B cell (primary cell): ENCODE measurements around the gene NCOA5. TPM values are rescaled to one million over a fixed set of nuclear protein-coding genes. Genes with fewer than 3 reads are reported as not detected.

Source experiments
- ATAC-seq: fragments of 200-7000 bp; cut with Tn5 transposase; one replicate; pipeline ENCODE4 v1.10.0; 2021; ENCODE audit warnings: low read depth, mild to moderate bottlenecking, moderate number of reproducible peaks, moderate library complexity
- CTCF ChIA-PET: fragments of 350-600 bp; sonication (Branson Sonifier 250); formaldehyde crosslinking; loops from one replicate; lab custom pipeline; 2021; ENCODE audit warnings: antibody characterized with exemption, inconsistent platforms; lab: Charles Lee
- POLR2A ChIA-PET: fragments of 350-600 bp; sonication (Branson Sonifier 250); formaldehyde crosslinking; loops from one replicate; lab custom pipeline; 2021; ENCODE audit warnings: antibody characterized with exemption; lab: Charles Lee
- DNase-seq: peaks from one replicate; pipeline ENCODE4 v3.0.0; 2013
- H2AFZ ChIP-seq: 2 replicates; pipeline ENCODE4 v1.6.1; 2012; ENCODE audit warnings: mild to moderate bottlenecking, low read depth, low read length; ENCODE audit not compliant: insufficient read depth, poor library complexity, severe bottlenecking
- H3K27ac ChIP-seq, 2 donors: 1 replicate in 1 of 2; 2 replicates in 1 of 2; pipeline ENCODE4 v1.5.1; 2012 to 2013; ENCODE audit warnings: low read length in 2 of 2, mild to moderate bottlenecking in 2 of 2, moderate library complexity in 1 of 2
- H3K27me3 ChIP-seq, 4 experiments: fragments of 200-600 bp in 1 of 4; sonication (generic) in 1 of 4; replicated peaks in 1 of 4; 1 replicate in 2 of 4; 2 replicates in 2 of 4; pipeline versions ENCODE4 v1.6.1 to v1.7.0; 2013 to 2016; ENCODE audit warnings: low read length in 3 of 4, mild to moderate bottlenecking in 2 of 4, mixed read lengths in 1 of 4, moderate library complexity in 1 of 4; ENCODE audit not compliant: insufficient read depth in 4 of 4, control insufficient read depth in 3 of 4; ENCODE audit errors: control extremely low read depth in 1 of 4
- H3K36me3 ChIP-seq, 2 experiments: replicated peaks in 1 of 2; 1 replicate in 1 of 2; 2 replicates in 1 of 2; pipeline versions ENCODE4 v1.6.1 to v1.7.1; 2013; ENCODE audit warnings: low read length in 1 of 2; ENCODE audit not compliant: insufficient read depth in 2 of 2, control insufficient read depth in 1 of 2; ENCODE audit errors: control extremely low read depth in 1 of 2, extremely low read depth in 1 of 2
- H3K4me1 ChIP-seq, 2 donors: fragments of 200-600 bp in 1 of 2; sonication (generic) in 1 of 2; 1 replicate in 1 of 2; 2 replicates in 1 of 2; pipeline versions ENCODE4 v1.5.1 to v1.6.1; 2013 to 2017; ENCODE audit warnings: low read length in 2 of 2; ENCODE audit not compliant: control insufficient read depth in 2 of 2, insufficient read depth in 2 of 2
- H3K4me2 ChIP-seq: replicated peaks from 2 replicates; pipeline ENCODE3; 2012; ENCODE audit warnings: mild to moderate bottlenecking, low read depth, low read length; ENCODE audit not compliant: poor library complexity, severe bottlenecking
- H3K4me3 ChIP-seq, 5 experiments: fragments of 200-600 bp in 1 of 5; sonication (generic) in 1 of 5; 1 replicate in 3 of 5; 2 replicates in 2 of 5; pipeline versions ENCODE4 v1.5.1 to v1.7.0; 2011 to 2016; ENCODE audit warnings: low read length in 4 of 5, mild to moderate bottlenecking in 4 of 5, low read depth in 2 of 5, control low read depth in 1 of 5, moderate library complexity in 1 of 5; ENCODE audit not compliant: insufficient read depth in 1 of 5; ENCODE audit errors: control extremely low read depth in 1 of 5, extremely low read depth in 1 of 5
- H3K79me2 ChIP-seq: fragments of 200-600 bp; sonication (generic); one replicate; pipeline ENCODE4 v1.6.0; 2016; ENCODE audit warnings: low read length; ENCODE audit not compliant: control insufficient read depth, insufficient read depth
- H3K9ac ChIP-seq: fragments of 200-600 bp; sonication (generic); 2 replicates; pipeline ENCODE4 v1.6.1; 2017; ENCODE audit warnings: mild to moderate bottlenecking, low read length, moderate library complexity
- H3K9me3 ChIP-seq, 3 donors: one replicate each; pipeline versions ENCODE4 v1.6.1 to v1.7.1; 2013; ENCODE audit warnings: low read length in 2 of 3; ENCODE audit not compliant: control insufficient read depth in 2 of 3, insufficient read depth in 1 of 3; ENCODE audit errors: control extremely low read depth in 1 of 3
- H4K20me1 ChIP-seq: 2 replicates; pipeline ENCODE4 v1.6.0; 2012; ENCODE audit warnings: mild to moderate bottlenecking, low read length; ENCODE audit not compliant: insufficient read depth, control insufficient read depth, poor library complexity, severe bottlenecking
- H3K27ac Mint-ChIP-seq: one replicate; pipeline ENCODE4 v1.8.0; 2021; ENCODE audit warnings: mixed read lengths
- H3K27me3 Mint-ChIP-seq: one replicate; pipeline ENCODE4 v1.8.0; 2021; ENCODE audit warnings: mixed read lengths
- H3K4me1 Mint-ChIP-seq: one replicate; pipeline ENCODE4 v1.8.0; 2021; ENCODE audit warnings: mixed read lengths
- H3K4me3 Mint-ChIP-seq: one replicate; pipeline ENCODE4 v1.8.0; 2021; ENCODE audit warnings: mixed read lengths
- H3K9me3 Mint-ChIP-seq: one replicate; pipeline ENCODE4 v1.8.0; 2022; ENCODE audit warnings: mixed read lengths; ENCODE audit not compliant: insufficient read depth
- CTCF ChIP-seq: fragments of 200-600 bp; IDR thresholded peaks from one replicate; pipeline ENCODE4 v1.8.0; 2022; ENCODE audit warnings: antibody characterized with exemption, mild to moderate bottlenecking
- EZH2 ChIP-seq: IDR thresholded peaks from 2 replicates; pipeline ENCODE4 v1.6.1; 2012; ENCODE audit warnings: borderline replicate concordance, low read depth, mild to moderate bottlenecking, moderate library complexity, low read length; ENCODE audit not compliant: insufficient read depth, poor library complexity, severe bottlenecking
- WGBS: methylation state at CpG from one replicate; pipeline ENCODE4 v1.1.5; 2013; ENCODE audit warnings: missing lambda C conversion rate; ENCODE audit not compliant: insufficient coverage; 5-methylcytosine and 5-hydroxymethylcytosine counted together
- intact Hi-C: fragments of 100-400 bp; cut with micrococcal nuclease; formaldehyde crosslinking; loops from one replicate; pipeline ENCODE4 v1.10.0; 2022
- polyA plus RNA-seq: library from polyadenylated mRNA; depleted of rRNA; stranded (reverse); fragments of >200 nt; gene quantifications from 2 replicates; pipeline ENCODE4 v1.2.3, GENCODE V29; 2012
- total RNA-seq, 2 donors: library from RNA; stranded (reverse); fragments of 120-200 nt in 1 of 2; gene quantifications; 1 replicate in 1 of 2; 2 replicates in 1 of 2; pipeline versions ENCODE4 v1.2.3 to v1.2.4, GENCODE V29; 2013 to 2022

The NCOA5 gene
- total and polyA plus RNA-seq, 2 donors (not counting 1 experiment from before 2014, with no cell fraction given), result 26.0 to 41.6 TPM

- Histone ChIP-seq H2AFZ (peak within 1 kb of the TSS; percentile 66), H3K4me1 (peaks cover 35 to 49% of the 10 kb centered on the region in 2 donors), H3K4me3 (peak within 1 kb of the TSS; percentile 65 to 93 (median 83)), H3K27ac (peak within 1 kb of the TSS; percentile 99 to 100), H3K36me3 (peaks cover 0 to 25% of the 10 kb centered on the region in 2 experiments), H4K20me1 (peaks cover 44% of the 10 kb centered on the region), H3K79me2 (peaks cover 79% of the 10 kb centered on the region), H3K4me2 (peak within 1 kb of the TSS; percentile 99), H3K27me3 (no peaks in the 10 kb centered on the region), H3K9ac (peak within 1 kb of the TSS; percentile 89), H3K9me3 (no peaks in the 10 kb centered on the region)
- TF ChIP-seq CTCF (no peak), EZH2 (no peak)
- under 1% methylated on average over 32 of the region's 40 CpGs for WGBS
- DNase-seq (peak; percentile 94), ATAC-seq (peak; percentile 77)
- Mint-ChIP-seq H3K27ac (peak within 1 kb of the TSS; percentile 100), H3K9me3 (no peaks in the 10 kb centered on the region), H3K27me3 (no peaks in the 10 kb centered on the region), H3K4me3 (peak within 1 kb of the TSS; percentile 100), H3K4me1 (peaks cover 54% of the 10 kb centered on the region)
- CTCF ChIA-PET, result interaction anchor here (1.1 to 4.7 kb wide), 4 partner anchors 10 to 148 kb away, joined by 3 to 27 read pairs (median 20); no protein-coding TSS in a partner anchor
- intact Hi-C loops, result loop anchor here (1.0 to 10.0 kb wide), 6 partner anchors 19 to 1233 kb away; partner anchors contain the start of genes DNTTIP1, WFDC3, YWHAB and ZNF335
- POLR2A ChIA-PET, result interaction anchor here (0.7 to 2.4 kb wide), 5 partner anchors 12 to 147 kb away, joined by 3 to 11 read pairs (median 3); no protein-coding TSS in a partner anchor
Observed at GRCh38 chr20:46117704-46118467, 28.1 kb upstream of the NCOA5 start, which contains the start of gene CD40. Gene CD40, plus strand, starts transcription at chr20:46118314. Its CDS starts 30 bp downstream, at chr20:46118344.
